Measurements from ENCODE around the gene ADCY9. TPM values are rescaled to one million over a fixed set of nuclear protein-coding genes. Genes with fewer than 3 reads are reported as not detected.
A peak's percentile ranks its signal among the peaks of the same experiment; 100 is the strongest.
"Not testable (repeated sequence)": the region's sequence is repeated elsewhere in the genome, so short reads cannot be mapped to it uniquely, and the experiment has no call there.

The ADCY9 gene
- total RNA-seq, 1 experiment from 2014 or later, result 7.0 TPM

- Histone ChIP-seq H3K4me1 (ENCODE audit: insufficient read depth, low read length, poor library complexity, severe bottlenecking) (peaks cover 13% of the 10 kb centered on the region), H3K27ac (ENCODE audit: low read depth, low read length, poor library complexity, severe bottlenecking) (peak overlapping the region; percentile 1)
- CTCF ChIA-PET, result no interaction called here
These were observed 34.7 kb downstream of the ADCY9 start for GRCh38 chr16:4081521-4082021.

DNA sequence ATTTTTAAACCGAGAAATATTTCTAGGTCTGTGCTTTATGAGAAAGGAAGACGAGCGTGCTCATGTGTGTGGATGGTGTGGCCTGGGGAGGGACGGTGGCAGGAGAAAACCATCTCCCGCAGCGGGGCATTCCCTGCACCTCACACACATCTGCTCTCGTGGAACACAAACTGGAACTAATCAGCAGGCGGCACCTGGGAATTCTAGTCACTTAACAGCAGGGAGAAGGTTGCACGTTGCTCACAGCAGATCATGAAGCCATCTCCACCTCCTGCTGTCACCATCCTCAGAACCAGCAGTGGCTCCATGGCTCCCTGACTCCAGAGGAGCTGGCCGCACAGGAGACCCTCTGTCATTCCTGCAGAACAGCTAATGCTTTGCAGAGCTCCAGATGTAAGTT is 35.2 kb downstream of the ADCY9 start:
- ChIA-PET POLR2A (ENCODE audit: low non-redundant PET) (no interaction called here), CTCF (no interaction called here)
- H3K27me3 ChIP-seq (replicated peaks; ENCODE audit: insufficient read depth, low read depth, low read length, poor library complexity), result no peaks in the 10 kb centered on the region
- TF ChIP-seq EZH2 (IDR thresholded peaks at IDR 0.05; ENCODE audit: borderline replicate concordance, low read depth, low read length, poor library complexity, severe bottlenecking), result no peak
- no peak overlapping the region for H3K4me3 ChIP-seq (ENCODE audit: low read depth, low read length, poor library complexity, severe bottlenecking)
- no TSS peak for BruUV-seq (replicated peaks)
- intact Hi-C loops (cut with micrococcal nuclease; ENCODE audit: unreplicated experiment), result no loop called here
- DNase-seq (ENCODE audit: low spot score), result no peak
- H3K4me1 ChIP-seq (ENCODE audit: insufficient read depth, low read length, poor library complexity, severe bottlenecking), result peaks cover 13% of the 10 kb centered on the region
- H3K9me3 ChIP-seq (ENCODE audit: low read depth, low read length, poor library complexity, severe bottlenecking), result no peaks in the 10 kb centered on the region
- no peaks in the 10 kb centered on the region for H3K36me3 ChIP-seq (ENCODE audit: insufficient read depth, low read length, poor library complexity, severe bottlenecking)
- H3K27ac ChIP-seq (ENCODE audit: low read depth, low read length, poor library complexity, severe bottlenecking), result peak overlapping the region; percentile 1

More at GRCh38 chr16:4081521-4082021, 34.7 kb downstream of the ADCY9 start:
- POLR2A ChIA-PET (ENCODE audit: low non-redundant PET), result no interaction called here
- Histone ChIP-seq H3K36me3 (ENCODE audit: insufficient read depth, low read length, poor library complexity, severe bottlenecking) (no peaks in the 10 kb centered on the region), H3K9me3 (ENCODE audit: low read depth, low read length, poor library complexity, severe bottlenecking) (no peaks in the 10 kb centered on the region), H3K4me3 (ENCODE audit: low read depth, low read length, poor library complexity, severe bottlenecking) (peak overlapping the region; percentile 16), H3K27me3 (replicated peaks; ENCODE audit: insufficient read depth, low read depth, low read length, poor library complexity) (no peaks in the 10 kb centered on the region)
- BruUV-seq (replicated peaks), result no TSS peak
- TF ChIP-seq EZH2 (IDR thresholded peaks at IDR 0.05; ENCODE audit: borderline replicate concordance, low read depth, low read length, poor library complexity, severe bottlenecking), result no peak
- TF ChIP-seq, protein P1, sequence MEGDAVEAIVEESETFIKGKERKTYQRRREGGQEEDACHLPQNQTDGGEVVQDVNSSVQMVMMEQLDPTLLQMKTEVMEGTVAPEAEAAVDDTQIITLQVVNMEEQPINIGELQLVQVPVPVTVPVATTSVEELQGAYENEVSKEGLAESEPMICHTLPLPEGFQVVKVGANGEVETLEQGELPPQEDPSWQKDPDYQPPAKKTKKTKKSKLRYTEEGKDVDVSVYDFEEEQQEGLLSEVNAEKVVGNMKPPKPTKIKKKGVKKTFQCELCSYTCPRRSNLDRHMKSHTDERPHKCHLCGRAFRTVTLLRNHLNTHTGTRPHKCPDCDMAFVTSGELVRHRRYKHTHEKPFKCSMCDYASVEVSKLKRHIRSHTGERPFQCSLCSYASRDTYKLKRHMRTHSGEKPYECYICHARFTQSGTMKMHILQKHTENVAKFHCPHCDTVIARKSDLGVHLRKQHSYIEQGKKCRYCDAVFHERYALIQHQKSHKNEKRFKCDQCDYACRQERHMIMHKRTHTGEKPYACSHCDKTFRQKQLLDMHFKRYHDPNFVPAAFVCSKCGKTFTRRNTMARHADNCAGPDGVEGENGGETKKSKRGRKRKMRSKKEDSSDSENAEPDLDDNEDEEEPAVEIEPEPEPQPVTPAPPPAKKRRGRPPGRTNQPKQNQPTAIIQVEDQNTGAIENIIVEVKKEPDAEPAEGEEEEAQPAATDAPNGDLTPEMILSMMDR (conservative IDR thresholded peaks at IDR 0.05; ENCODE audit: low read depth, low read length), result no peak
- intact Hi-C loops (cut with micrococcal nuclease; ENCODE audit: unreplicated experiment), result no loop called here
- DNase-seq (ENCODE audit: low spot score), result no peak

DNA sequence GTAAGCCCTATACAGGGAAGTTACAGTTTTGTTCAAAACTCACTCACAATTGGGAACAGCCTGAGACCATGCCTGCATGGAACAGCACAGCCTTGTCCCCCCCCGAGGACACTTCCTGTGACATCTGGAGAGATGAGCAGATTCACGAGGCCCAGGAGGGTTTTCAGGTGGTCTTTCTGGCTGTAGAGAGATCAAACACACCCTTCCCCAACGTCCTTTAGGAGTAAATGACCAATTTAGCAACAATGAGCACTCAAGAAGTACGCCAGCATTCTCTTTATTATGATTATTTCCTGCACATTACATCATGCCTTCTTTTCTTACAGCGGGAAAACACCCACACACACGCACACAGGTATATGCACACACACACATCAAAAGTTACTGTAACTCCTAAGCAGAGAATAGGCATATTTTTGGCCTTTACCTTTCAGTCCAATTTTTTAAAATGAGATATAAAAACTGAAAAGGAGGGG is 39.0 kb downstream of the ADCY9 start:
- Histone ChIP-seq H3K4me1 (ENCODE audit: insufficient read depth, low read length, poor library complexity, severe bottlenecking) (peaks cover 13% of the 10 kb centered on the region), H3K36me3 (ENCODE audit: insufficient read depth, low read length, poor library complexity, severe bottlenecking) (no peaks in the 10 kb centered on the region), H3K4me3 (ENCODE audit: low read depth, low read length, poor library complexity, severe bottlenecking) (no peak overlapping the region), H3K9me3 (ENCODE audit: low read depth, low read length, poor library complexity, severe bottlenecking) (no peaks in the 10 kb centered on the region), H3K27ac (ENCODE audit: low read depth, low read length, poor library complexity, severe bottlenecking) (no peak overlapping the region), H3K27me3 (replicated peaks; ENCODE audit: insufficient read depth, low read depth, low read length, poor library complexity) (no peaks in the 10 kb centered on the region)
- TF ChIP-seq EZH2 (IDR thresholded peaks at IDR 0.05; ENCODE audit: borderline replicate concordance, low read depth, low read length, poor library complexity, severe bottlenecking), result no peak
- TF ChIP-seq, protein P1 (conservative IDR thresholded peaks at IDR 0.05; ENCODE audit: low read depth, low read length), result no peak
- no TSS peak for BruUV-seq (replicated peaks)
- ChIA-PET CTCF (no interaction called here), POLR2A (ENCODE audit: low non-redundant PET) (no interaction called here)
- intact Hi-C loops (cut with micrococcal nuclease; ENCODE audit: unreplicated experiment), result no loop called here
- DNase-seq (ENCODE audit: low spot score), result no peak

DNA sequence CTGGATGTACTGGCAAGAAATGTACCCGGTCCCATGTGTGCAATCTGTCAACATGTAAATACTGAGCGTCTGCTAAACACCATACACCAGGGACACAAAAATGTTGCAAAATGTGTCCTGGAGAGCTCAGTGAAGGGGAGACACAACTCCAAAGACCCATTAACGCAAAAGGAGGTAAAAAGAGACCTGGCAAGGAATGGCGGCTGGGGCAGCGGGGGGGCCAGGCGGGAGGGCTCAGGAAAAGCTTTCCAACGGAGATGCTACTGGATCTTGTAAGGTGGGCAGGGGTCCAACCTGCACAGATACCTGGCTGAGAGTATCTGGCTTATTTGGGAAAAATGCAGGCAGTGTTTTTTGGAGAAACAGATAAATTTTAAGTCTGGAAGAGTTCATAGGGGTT is 40.7 kb downstream of the ADCY9 start:
- H3K9me3 ChIP-seq (ENCODE audit: low read depth, low read length, poor library complexity, severe bottlenecking), result no peaks in the 10 kb centered on the region
- POLR2A ChIA-PET (ENCODE audit: low non-redundant PET), result no interaction called here
- no peak overlapping the region for H3K4me3 ChIP-seq (ENCODE audit: low read depth, low read length, poor library complexity, severe bottlenecking)
- intact Hi-C loops (cut with micrococcal nuclease; ENCODE audit: unreplicated experiment), result no loop called here
- no peaks in the 10 kb centered on the region for H3K27me3 ChIP-seq (replicated peaks; ENCODE audit: insufficient read depth, low read depth, low read length, poor library complexity)
- CTCF ChIA-PET, result no interaction called here
- DNase-seq (ENCODE audit: low spot score), result no peak
- TF ChIP-seq EZH2 (IDR thresholded peaks at IDR 0.05; ENCODE audit: borderline replicate concordance, low read depth, low read length, poor library complexity, severe bottlenecking), result no peak
- TF ChIP-seq, protein P1 (conservative IDR thresholded peaks at IDR 0.05; ENCODE audit: low read depth, low read length), result no peak
- H3K4me1 ChIP-seq (ENCODE audit: insufficient read depth, low read length, poor library complexity, severe bottlenecking), result no peaks in the 10 kb centered on the region
- H3K27ac ChIP-seq (ENCODE audit: low read depth, low read length, poor library complexity, severe bottlenecking), result no peak overlapping the region
- H3K36me3 ChIP-seq (ENCODE audit: insufficient read depth, low read length, poor library complexity, severe bottlenecking), result no peaks in the 10 kb centered on the region
- BruUV-seq (replicated peaks), result no TSS peak

GRCh38 chr16:4073150-4073549 is 43.1 kb downstream of the ADCY9 start:
- BruUV-seq (replicated peaks); CTCF ChIA-PET; H3K4me3 ChIP-seq (ENCODE audit: low read depth, low read length, poor library complexity, severe bottlenecking); POLR2A ChIA-PET (ENCODE audit: low non-redundant PET); H3K9me3 ChIP-seq (ENCODE audit: low read depth, low read length, poor library complexity, severe bottlenecking); H3K36me3 ChIP-seq (ENCODE audit: insufficient read depth, low read length, poor library complexity, severe bottlenecking); DNase-seq (ENCODE audit: low spot score); H3K4me1 ChIP-seq (ENCODE audit: insufficient read depth, low read length, poor library complexity, severe bottlenecking); H3K27me3 ChIP-seq (replicated peaks; ENCODE audit: insufficient read depth, low read depth, low read length, poor library complexity); H3K27ac ChIP-seq (ENCODE audit: low read depth, low read length, poor library complexity, severe bottlenecking); intact Hi-C loops (cut with micrococcal nuclease; ENCODE audit: unreplicated experiment): not testable (repeated sequence)

Data from A673 (cell line).